OCI-LY7 (cell line): Measurements from ENCODE around the gene NDST4. TPM values are rescaled to one million over a fixed set of nuclear protein-coding genes. Genes with fewer than 3 reads are reported as not detected.

Source experiments
- BruUV-seq: library from RNA; stranded (reverse); fragments of 400-500 nt; replicated peaks from 2 replicates; lab custom pipeline; 2021; lab: Mats Ljungman, UMichigan
- CTCF ChIA-PET: fragments of 300-600 bp; sonication (Branson Sonifier 250); formaldehyde crosslinking; loops from one replicate; lab custom pipeline; 2022; ENCODE audit warnings: antibody characterized with exemption; ENCODE audit not compliant: unreplicated experiment; lab: Charles Lee
- POLR2A ChIA-PET: fragments of 300-600 bp; sonication (Branson Sonifier 250); formaldehyde crosslinking; loops from one replicate; lab custom pipeline; 2022; ENCODE audit warnings: antibody characterized with exemption; lab: Charles Lee
- DNase-seq: peaks from one replicate; pipeline ENCODE4 v3.0.0-alpha.2; 2015; ENCODE audit warnings: low spot score
- H2AFZ ChIP-seq: fragments of 200-600 bp; sonication (generic), shearing (Covaris generic); 2 replicates; pipeline ENCODE4 v1.6.1; 2014; ENCODE audit warnings: mild to moderate bottlenecking, antibody characterized with exemption, low read length, moderate library complexity
- H3K27ac ChIP-seq: fragments of 200-600 bp; sonication (generic); 2 replicates; pipeline ENCODE4 v1.5.1; 2014; ENCODE audit warnings: mixed run types, low read depth, mild to moderate bottlenecking, moderate library complexity, low read length, inconsistent platforms; ENCODE audit not compliant: poor library complexity, severe bottlenecking
- H3K36me3 ChIP-seq: fragments of 200-600 bp; sonication (generic); 2 replicates; pipeline ENCODE4 v1.6.1; 2014; ENCODE audit warnings: mild to moderate bottlenecking, antibody characterized with exemption, low read length, moderate library complexity, mixed read lengths; ENCODE audit not compliant: insufficient read depth
- H3K4me1 ChIP-seq: fragments of 200-600 bp; sonication (generic); 2 replicates; pipeline ENCODE4 v1.5.1; 2014; ENCODE audit warnings: mild to moderate bottlenecking, low read length; ENCODE audit not compliant: insufficient read depth, poor library complexity, severe bottlenecking
- H3K4me2 ChIP-seq: fragments of 200-600 bp; sonication (generic); 2 replicates; pipeline ENCODE4 v1.6.1; 2014; ENCODE audit warnings: mild to moderate bottlenecking, low read length
- H3K4me3 ChIP-seq: fragments of 200-600 bp; sonication (generic); 2 replicates; pipeline ENCODE4 v1.5.1; 2014; ENCODE audit warnings: mild to moderate bottlenecking, low read depth, low read length; ENCODE audit not compliant: poor library complexity, severe bottlenecking
- H3K79me2 ChIP-seq: fragments of 200-600 bp; sonication (generic); 2 replicates; pipeline ENCODE4 v1.6.1; 2016; ENCODE audit warnings: low read depth, mild to moderate bottlenecking, low read length, moderate library complexity, mixed read lengths; ENCODE audit not compliant: insufficient read depth
- H3K9me2 ChIP-seq: fragments of 200-600 bp; sonication (generic); 2 replicates; pipeline ENCODE4 v1.6.1; 2016; ENCODE audit warnings: mild to moderate bottlenecking, low read length, mixed read lengths; ENCODE audit not compliant: insufficient read depth
- H3K9me3 ChIP-seq: fragments of 200-600 bp; sonication (generic); 2 replicates; pipeline ENCODE4 v1.6.1; 2014; ENCODE audit warnings: mild to moderate bottlenecking, mixed run types, low read length, mixed read lengths
- H4K20me1 ChIP-seq: fragments of 200-600 bp; sonication (generic); 2 replicates; pipeline ENCODE4 v1.6.1; 2014; ENCODE audit warnings: mild to moderate bottlenecking, antibody characterized with exemption, low read length, moderate library complexity, mixed read lengths; ENCODE audit not compliant: insufficient read depth
- EZH2phosphoT487 ChIP-seq: fragments of 200-600 bp; sonication (generic); IDR thresholded peaks from 2 replicates; pipeline ENCODE4 v1.6.1; 2018; ENCODE audit warnings: low read depth, borderline replicate concordance, mild to moderate bottlenecking, mixed run types, antibody characterized with exemption, low read length, moderate library complexity, mixed read lengths
- intact Hi-C: fragments of 100-400 bp; cut with micrococcal nuclease; formaldehyde crosslinking; loops from one replicate; pipeline ENCODE4 v1.10.0; 2022; ENCODE audit not compliant: unreplicated experiment
- total RNA-seq, 2 experiments: library from RNA; depleted of rRNA in 1 of 2; stranded (reverse); fragments of >200 nt in 1 of 2; shearing (Covaris generic) in 1 of 2; gene quantifications; 2 replicates each; pipeline ENCODE4 v1.2.3, GENCODE V29; 2014 to 2022
- TF ChIP-seq, protein P1 (sequence below): fragments of 200-600 bp; sonication (generic); conservative IDR thresholded peaks from 2 replicates; pipeline ENCODE4 v1.5.1; 2014; ENCODE audit warnings: mild to moderate bottlenecking, antibody characterized with exemption, low read length, moderate library complexity, mixed read lengths

NDST4 gene
- total RNA-seq, 2 experiments from 2014 or later: not detected

DNA sequence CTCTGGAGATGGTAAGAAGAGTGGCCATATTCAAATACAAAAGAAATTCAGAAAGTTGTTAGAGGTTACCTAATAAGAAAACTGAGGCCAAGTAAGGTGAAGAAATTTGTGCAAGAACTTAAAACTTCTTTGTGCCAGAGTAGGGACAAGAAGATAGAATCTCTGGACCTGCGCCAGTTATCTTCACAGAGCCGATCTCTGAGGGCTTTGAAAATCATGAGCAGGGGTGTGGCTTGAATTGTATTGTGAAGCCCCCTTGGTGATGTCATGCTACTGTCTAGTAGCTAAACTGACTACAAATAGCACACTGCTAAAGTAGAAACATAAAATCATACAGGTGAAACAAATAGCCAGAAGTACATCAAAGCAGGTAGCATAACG is 330.2 kb downstream of the NDST4 start:
- DNase-seq: no peak
- Histone ChIP-seq H3K36me3 (no peaks in the 10 kb centered on the region), H4K20me1 (no peaks in the 10 kb centered on the region), H3K4me1 (no peaks in the 10 kb centered on the region), H3K27ac (no peak overlapping the region), H3K9me3 (no peaks in the 10 kb centered on the region), H3K4me3 (no peak overlapping the region), H3K79me2 (no peaks in the 10 kb centered on the region), H3K4me2 (no peak overlapping the region), H3K9me2 (no peaks in the 10 kb centered on the region), H2AFZ (no peak overlapping the region)
- ChIA-PET POLR2A (no interaction called here), CTCF (no interaction called here)
- no TSS peak for BruUV-seq
- TF ChIP-seq, protein P1, sequence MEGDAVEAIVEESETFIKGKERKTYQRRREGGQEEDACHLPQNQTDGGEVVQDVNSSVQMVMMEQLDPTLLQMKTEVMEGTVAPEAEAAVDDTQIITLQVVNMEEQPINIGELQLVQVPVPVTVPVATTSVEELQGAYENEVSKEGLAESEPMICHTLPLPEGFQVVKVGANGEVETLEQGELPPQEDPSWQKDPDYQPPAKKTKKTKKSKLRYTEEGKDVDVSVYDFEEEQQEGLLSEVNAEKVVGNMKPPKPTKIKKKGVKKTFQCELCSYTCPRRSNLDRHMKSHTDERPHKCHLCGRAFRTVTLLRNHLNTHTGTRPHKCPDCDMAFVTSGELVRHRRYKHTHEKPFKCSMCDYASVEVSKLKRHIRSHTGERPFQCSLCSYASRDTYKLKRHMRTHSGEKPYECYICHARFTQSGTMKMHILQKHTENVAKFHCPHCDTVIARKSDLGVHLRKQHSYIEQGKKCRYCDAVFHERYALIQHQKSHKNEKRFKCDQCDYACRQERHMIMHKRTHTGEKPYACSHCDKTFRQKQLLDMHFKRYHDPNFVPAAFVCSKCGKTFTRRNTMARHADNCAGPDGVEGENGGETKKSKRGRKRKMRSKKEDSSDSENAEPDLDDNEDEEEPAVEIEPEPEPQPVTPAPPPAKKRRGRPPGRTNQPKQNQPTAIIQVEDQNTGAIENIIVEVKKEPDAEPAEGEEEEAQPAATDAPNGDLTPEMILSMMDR: no peak
- intact Hi-C loops: no loop called here

DNA sequence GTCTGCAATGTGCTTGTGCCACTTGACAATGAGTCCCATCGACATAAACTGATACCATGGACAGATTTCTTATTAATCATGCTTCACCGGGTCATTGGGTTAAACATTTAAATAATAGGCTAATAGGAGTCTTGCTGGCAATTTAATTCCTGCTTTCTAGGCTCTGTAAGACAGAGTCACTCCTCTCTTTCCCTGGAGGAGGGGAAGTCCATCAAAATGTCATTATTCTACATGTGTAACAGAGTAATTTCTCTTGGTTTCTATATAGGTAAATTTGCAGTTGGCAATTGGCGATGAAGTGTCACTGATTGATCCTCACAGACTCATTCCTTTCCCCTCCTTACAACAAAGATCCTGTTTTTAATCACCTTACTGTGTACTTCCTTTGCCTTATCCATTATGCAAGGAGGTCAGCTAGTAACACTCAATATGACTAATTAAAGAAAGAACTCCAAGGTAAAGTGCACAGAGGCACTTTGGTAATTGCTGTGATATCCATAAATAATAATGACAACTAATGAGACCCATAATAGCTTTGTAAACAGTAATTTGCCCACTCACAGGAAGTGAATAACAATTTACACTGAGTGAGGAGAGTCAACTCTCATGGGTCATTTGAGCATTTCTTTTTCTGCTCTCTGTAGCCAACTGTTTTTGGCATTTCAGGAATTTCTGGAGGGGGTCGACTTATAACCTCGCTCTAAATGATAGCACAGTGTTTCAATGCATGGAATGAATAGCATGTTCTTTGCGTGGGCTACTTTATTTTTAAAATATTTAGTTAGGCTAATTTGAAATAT is 330.8 kb downstream of the NDST4 start:
- DNase-seq: no peak
- POLR2A ChIA-PET: no interaction called here
- Histone ChIP-seq H3K36me3 (no peaks in the 10 kb centered on the region), H3K79me2 (no peaks in the 10 kb centered on the region), H3K27ac (no peak overlapping the region), H2AFZ (no peak overlapping the region), H3K4me2 (no peak overlapping the region), H4K20me1 (no peaks in the 10 kb centered on the region), H3K9me2 (no peaks in the 10 kb centered on the region), H3K4me3 (no peak overlapping the region), H3K9me3 (no peaks in the 10 kb centered on the region), H3K4me1 (no peaks in the 10 kb centered on the region)
- intact Hi-C loops: no loop called here
- CTCF ChIA-PET: no interaction called here
- TF ChIP-seq, protein P1: no peak
- TF ChIP-seq EZH2phosphoT487: no peak
- no TSS peak for BruUV-seq

- Histone ChIP-seq H3K79me2 (no peaks in the 10 kb centered on the region), H4K20me1 (no peaks in the 10 kb centered on the region), H2AFZ (no peak overlapping the region), H3K27ac (no peak overlapping the region), H3K4me1 (no peaks in the 10 kb centered on the region), H3K4me2 (no peak overlapping the region), H3K36me3 (no peaks in the 10 kb centered on the region), H3K9me2 (no peaks in the 10 kb centered on the region), H3K4me3 (no peak overlapping the region), H3K9me3 (no peaks in the 10 kb centered on the region)
- BruUV-seq: no TSS peak
- DNase-seq: peak; percentile 4
- TF ChIP-seq, protein P1: peak; percentile 43; the same call in 1 of the 2 replicates
- TF ChIP-seq EZH2phosphoT487: no peak
- ChIA-PET POLR2A (interaction anchor here (0.6 to 1.2 kb wide), 2 partner anchors 16 to 24 kb away, joined by 3 to 4 read pairs; no protein-coding TSS in a partner anchor), CTCF (no interaction called here)
- intact Hi-C loops: no loop called here
These were observed 333.2 kb downstream of the NDST4 start for GRCh38 chr4:114780205-114780604.
